OCI-M2 (cell line): ENCODE measurements around the gene GGT6.

Experiments used
- DNase-seq: peaks from one replicate; lab custom pipeline; 2025; ENCODE audit not compliant: unreplicated experiment; lab: John Stamatoyannopoulos, UW

Gene GGT6

DNA sequence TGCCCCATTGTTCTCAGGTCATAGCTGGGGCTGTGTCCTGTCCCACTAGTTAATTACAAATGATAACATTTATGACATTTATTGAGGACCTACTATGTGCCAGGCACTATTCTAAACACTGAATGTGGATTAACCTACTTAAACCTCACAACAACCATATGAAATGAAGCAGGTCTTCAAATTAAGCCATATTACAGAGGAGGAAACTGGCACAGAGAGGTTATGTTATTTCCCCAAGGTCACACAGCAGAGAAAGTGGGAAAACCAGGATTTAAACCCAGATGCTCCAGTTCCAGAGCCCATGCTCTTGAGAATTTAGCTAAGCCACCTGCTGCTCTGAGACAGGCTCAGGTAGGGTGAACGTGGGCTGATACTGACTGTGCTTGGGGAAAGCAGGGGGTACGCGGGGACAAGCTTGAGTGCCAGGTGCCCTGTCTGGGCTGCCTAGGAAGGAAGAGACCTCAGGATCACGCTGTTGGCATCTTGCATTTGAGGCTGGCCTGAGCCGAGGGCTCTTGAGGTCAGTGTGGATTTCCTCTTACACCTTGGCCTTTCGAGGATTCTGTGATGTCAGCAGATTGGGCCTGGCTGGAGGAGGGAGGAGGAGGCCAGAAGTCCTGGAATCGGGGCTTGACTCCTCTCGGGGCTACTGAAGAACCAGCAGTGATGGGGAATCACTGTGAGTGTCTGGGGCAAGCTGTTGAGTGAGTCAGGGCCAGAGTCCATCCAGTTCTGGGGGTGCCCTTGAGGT is 52.8 kb downstream of the GGT6 start:
- no peak for DNase-seq
